Lung (tissue), 12 donors: Measurements from ENCODE around the gene FBLN1. TPM values are rescaled to one million over a fixed set of nuclear protein-coding genes. Genes with fewer than 3 reads are reported as not detected.

ENCODE experiments used
- ATAC-seq: fragments of 200-7000 bp; cut with Tn5 transposase; one replicate; pipeline ENCODE4 v1.9.1; 2020; ENCODE audit warnings: moderate number of reproducible peaks; ENCODE audit not compliant: insufficient read depth, low FRiP score
- DNase-seq, 3 donors: peaks; one replicate each; pipeline ENCODE4 v3.0.0-alpha.2; 2013 to 2017
- H3K27ac ChIP-seq, 2 donors: one replicate each; pipeline ENCODE4 v1.5.1; 2013; ENCODE audit warnings: mild to moderate bottlenecking in 2 of 2, moderate library complexity in 2 of 2, control low read depth in 1 of 2, inconsistent platforms in 1 of 2, low read depth in 1 of 2, low read length in 1 of 2
- H3K27me3 ChIP-seq, 3 donors: one replicate each; pipeline ENCODE4 v1.5.1; 2013; ENCODE audit warnings: low read length in 2 of 3; ENCODE audit not compliant: control insufficient read depth in 3 of 3, insufficient read depth in 3 of 3
- H3K36me3 ChIP-seq, 4 donors: one replicate each; pipeline ENCODE4 v1.5.1; 2013; ENCODE audit warnings: low read length in 4 of 4, mild to moderate bottlenecking in 1 of 4, moderate library complexity in 1 of 4; ENCODE audit not compliant: control insufficient read depth in 4 of 4, insufficient read depth in 4 of 4
- H3K4me1 ChIP-seq, 5 donors: one replicate each; pipeline ENCODE4 v1.5.1; 2013; ENCODE audit warnings: low read length in 5 of 5, mild to moderate bottlenecking in 2 of 5, moderate library complexity in 1 of 5; ENCODE audit not compliant: control insufficient read depth in 5 of 5, insufficient read depth in 5 of 5
- H3K4me3 ChIP-seq: one replicate; pipeline ENCODE4 v1.5.1; 2013; ENCODE audit warnings: mild to moderate bottlenecking, control low read depth, moderate library complexity
- H3K9ac ChIP-seq, 2 donors: one replicate each; pipeline ENCODE4 v1.5.1; 2013; ENCODE audit warnings: low read length in 2 of 2, control low read depth in 1 of 2; ENCODE audit not compliant: insufficient read depth in 1 of 2
- H3K9me3 ChIP-seq, 4 donors: one replicate each; pipeline ENCODE4 v1.5.1; 2013; ENCODE audit warnings: low read length in 3 of 4, mild to moderate bottlenecking in 1 of 4, moderate library complexity in 1 of 4; ENCODE audit not compliant: control insufficient read depth in 4 of 4, insufficient read depth in 3 of 4
- WGBS, 2 donors: extraction: QIAGEN DNeasy Blood & Tissue Kit; methylation state at CpG; one replicate each; pipeline ENCODE4 v1.1.7; 2013; 5-methylcytosine and 5-hydroxymethylcytosine counted together
- polyA plus RNA-seq, 2 donors: library from polyadenylated mRNA; stranded (reverse); fragments of 200-250 nt; gene quantifications; one replicate each; pipeline ENCODE4 v1.2.1, GENCODE V29; 2013
- total RNA-seq, 2 donors: library from RNA; depleted of rRNA in 1 of 2; stranded (reverse); fragments of >200 nt in 1 of 2; gene quantifications; one replicate each; pipeline ENCODE4 v1.2.1, GENCODE V29; 2014 to 2021
- TF ChIP-seq, protein P1 (sequence below): IDR thresholded peaks from 2 replicates; pipeline ENCODE4 v1.5.1; 2012; ENCODE audit warnings: mild to moderate bottlenecking; ENCODE audit errors: control extremely low read depth, extremely low read depth
- donor health status: control.
- donor health status: control.
- donor health status: Bipolar disorder and iron deficiency.
- donor health status: healthy.
- donor health status: DM: yes; HTN: yes; CAD: no.

FBLN1 gene
- total and polyA plus RNA-seq, 4 donors, result 82.7 to 357 (median 233) TPM

DNA sequence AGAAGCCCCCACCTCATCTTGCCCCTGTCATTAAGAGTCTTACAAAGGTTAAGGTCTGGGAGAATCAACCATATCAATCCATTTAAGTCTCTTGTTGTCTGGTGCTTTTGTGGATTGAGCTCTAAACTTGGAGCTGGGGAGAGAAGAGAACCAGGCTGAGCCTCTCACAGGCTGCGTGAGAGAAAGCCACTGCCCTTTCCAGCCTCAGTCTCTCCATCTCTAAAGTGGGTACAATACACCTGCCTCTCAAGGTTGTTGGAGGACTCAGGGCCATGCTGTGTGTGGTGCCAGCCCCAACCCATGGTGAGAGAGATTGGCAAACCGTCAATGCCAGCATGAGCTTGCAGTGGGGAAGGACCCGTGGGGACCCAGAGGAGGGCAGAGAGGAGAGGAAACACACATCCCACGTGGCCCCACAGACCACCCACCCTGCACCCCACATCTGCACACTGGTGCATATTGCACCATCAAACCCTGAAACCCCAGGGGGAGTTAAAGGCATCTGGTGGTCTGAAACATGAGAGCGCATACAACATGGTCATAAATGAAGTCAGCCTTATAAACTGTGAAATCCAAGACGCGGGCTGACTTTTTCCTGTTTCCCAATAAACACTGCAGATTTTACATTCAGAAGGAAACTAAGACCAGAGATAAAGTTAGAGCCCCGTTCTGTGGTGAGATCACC, 27.5 kb upstream of the FBLN1 start:
- WGBS, 2 donors, result 38 to 51% methylated on average over 8 of the region's 8 CpGs

GRCh38 chr22:45475851-45476514, 26.7 kb upstream of the FBLN1 start:
- 67 to 84% methylated on average over 15 of the region's 15 CpGs for WGBS, 2 donors
- no peak overlapping the region for H3K4me3 ChIP-seq
- no peaks in the 10 kb centered on the region for H3K27me3 ChIP-seq
- no peaks in the 10 kb centered on the region for H3K36me3 ChIP-seq
- peaks cover 0 to 15% (median 4%) of the 10 kb centered on the region in 5 donors for H3K4me1 ChIP-seq
- H3K27ac ChIP-seq, result no peak overlapping the region
- peaks cover 0 to 5% (median 1%) of the 10 kb centered on the region in 4 donors for H3K9me3 ChIP-seq
- no peak for ATAC-seq
- TF ChIP-seq, protein P1, sequence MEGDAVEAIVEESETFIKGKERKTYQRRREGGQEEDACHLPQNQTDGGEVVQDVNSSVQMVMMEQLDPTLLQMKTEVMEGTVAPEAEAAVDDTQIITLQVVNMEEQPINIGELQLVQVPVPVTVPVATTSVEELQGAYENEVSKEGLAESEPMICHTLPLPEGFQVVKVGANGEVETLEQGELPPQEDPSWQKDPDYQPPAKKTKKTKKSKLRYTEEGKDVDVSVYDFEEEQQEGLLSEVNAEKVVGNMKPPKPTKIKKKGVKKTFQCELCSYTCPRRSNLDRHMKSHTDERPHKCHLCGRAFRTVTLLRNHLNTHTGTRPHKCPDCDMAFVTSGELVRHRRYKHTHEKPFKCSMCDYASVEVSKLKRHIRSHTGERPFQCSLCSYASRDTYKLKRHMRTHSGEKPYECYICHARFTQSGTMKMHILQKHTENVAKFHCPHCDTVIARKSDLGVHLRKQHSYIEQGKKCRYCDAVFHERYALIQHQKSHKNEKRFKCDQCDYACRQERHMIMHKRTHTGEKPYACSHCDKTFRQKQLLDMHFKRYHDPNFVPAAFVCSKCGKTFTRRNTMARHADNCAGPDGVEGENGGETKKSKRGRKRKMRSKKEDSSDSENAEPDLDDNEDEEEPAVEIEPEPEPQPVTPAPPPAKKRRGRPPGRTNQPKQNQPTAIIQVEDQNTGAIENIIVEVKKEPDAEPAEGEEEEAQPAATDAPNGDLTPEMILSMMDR, result no peak
- H3K9ac ChIP-seq, result no peak overlapping the region
- DNase-seq, result no peak

More for the DNA sequence above, 27.5 kb upstream of the FBLN1 start:
- Histone ChIP-seq H3K27ac (no peak overlapping the region), H3K4me1 (peaks cover 0 to 15% (median 5%) of the 10 kb centered on the region in 5 donors), H3K9ac (no peak overlapping the region), H3K9me3 (peaks cover 0 to 3% (median 0%) of the 10 kb centered on the region in 4 donors), H3K36me3 (no peaks in the 10 kb centered on the region), H3K27me3 (no peaks in the 10 kb centered on the region), H3K4me3 (no peak overlapping the region)
- TF ChIP-seq, protein P1, result no peak
- DNase-seq (peak in 1 of 3 donors; percentile 40), ATAC-seq (no peak)

GRCh38 chr22:45476814-45477213, 25.9 kb upstream of the FBLN1 start:
- ATAC-seq (no peak), DNase-seq (no peak)
- Histone ChIP-seq H3K9me3 (peaks cover 0 to 7% (median 2%) of the 10 kb centered on the region in 4 donors), H3K4me3 (no peak overlapping the region), H3K27me3 (no peaks in the 10 kb centered on the region), H3K36me3 (no peaks in the 10 kb centered on the region), H3K9ac (no peak overlapping the region), H3K27ac (no peak overlapping the region), H3K4me1 (peaks cover 0 to 15% (median 4%) of the 10 kb centered on the region in 5 donors)
- TF ChIP-seq, protein P1, result no peak
- WGBS, 2 donors, result 73 to 80% methylated on average over 6 of the region's 6 CpGs
